Measurements from ENCODE around the gene IL4I1. TPM values are rescaled to one million over a fixed set of nuclear protein-coding genes. Genes with fewer than 3 reads are reported as not detected.
A peak's percentile ranks its signal among the peaks of the same experiment; 100 is the strongest.

Gene IL4I1
- total and polyA plus RNA-seq, 10 donors = 1.1 to 20.2 (median 4.8) TPM

GRCh38 chr19:49888510-49888824, 8.2 kb downstream of the IL4I1 start:
- intact Hi-C loops (cut with DNase I; ENCODE audit: low total_unique reads) = no loop called here
- no peaks in the 10 kb centered on the region for H3K9me3 ChIP-seq
- peaks cover 0 to 41% (median 24%) of the 10 kb centered on the region in 6 donors for H3K4me1 ChIP-seq
- H3K4me3 ChIP-seq = no peak overlapping the region
- H3K27me3 ChIP-seq (replicated peaks in 1 of 7) = peaks cover 0 to 10% (median 0%) of the 10 kb centered on the region in 7 donors
- 78 to 94% (median 93%) methylated on average over 6 to 18 of the region's 18 CpGs for WGBS, 5 donors
- H3K27ac ChIP-seq = no peak overlapping the region
- peaks cover 0 to 60% (median 24%) of the 10 kb centered on the region in 6 donors for H3K36me3 ChIP-seq
- no peak for DNase-seq
- TF ChIP-seq CTCF (IDR thresholded peaks at IDR 0.05 in 8 of 11, conservative IDR thresholded peaks at IDR 0.05 in 3 of 11) = no peak

- Histone ChIP-seq H3K4me1 (peaks cover 0 to 41% (median 24%) of the 10 kb centered on the region in 6 donors), H3K9me3 (no peaks in the 10 kb centered on the region), H3K27ac (peak overlapping the region in 3 of 8 donors; percentile 7 to 43 (median 21)), H3K36me3 (peaks cover 0 to 66% (median 30%) of the 10 kb centered on the region in 6 donors), H3K4me3 (no peak overlapping the region), H3K27me3 (replicated peaks in 1 of 7) (peaks cover 0 to 10% (median 0%) of the 10 kb centered on the region in 7 donors)
- peak; percentile 73 for DNase-seq
- 74 to 91% (median 87%) methylated on average over 44 to 54 of the region's 54 CpGs for WGBS, 5 donors
- intact Hi-C loops (cut with DNase I; ENCODE audit: low total_unique reads) = no loop called here
- TF ChIP-seq POLR2AphosphoS5 (IDR thresholded peaks at IDR 0.05) (peak in 2 of 3 donors; percentile 32 to 48), CTCF (IDR thresholded peaks at IDR 0.05 in 8 of 11, conservative IDR thresholded peaks at IDR 0.05 in 3 of 11) (no peak)
Observed at GRCh38 chr19:49887665-49888509, 8.8 kb downstream of the IL4I1 start.

GRCh38 chr19:49887037-49887664, 9.5 kb downstream of the IL4I1 start:
- no peaks in the 10 kb centered on the region for H3K9me3 ChIP-seq
- intact Hi-C loops (cut with DNase I; ENCODE audit: low total_unique reads) = no loop called here
- peaks cover 0 to 73% (median 37%) of the 10 kb centered on the region in 6 donors for H3K36me3 ChIP-seq
- WGBS, 5 donors = 53 to 76% (median 70%) methylated on average over 17 to 23 of the region's 23 CpGs
- H3K27ac ChIP-seq = peak overlapping the region in 6 of 8 donors; percentile 7 to 48 (median 20)
- H3K4me1 ChIP-seq = peaks cover 0 to 41% (median 24%) of the 10 kb centered on the region in 6 donors
- TF ChIP-seq POLR2AphosphoS5 (IDR thresholded peaks at IDR 0.05) (peak in 2 of 3 donors; percentile 12 to 48), POLR2A (IDR thresholded peaks at IDR 0.05) (no peak)
- no peak for DNase-seq
- peaks cover 0 to 10% (median 0%) of the 10 kb centered on the region in 7 donors for H3K27me3 ChIP-seq (replicated peaks in 1 of 7)
- no peak overlapping the region for H3K4me3 ChIP-seq

- H3K4me3 ChIP-seq = no peak overlapping the region
- TF ChIP-seq POLR2A (IDR thresholded peaks at IDR 0.05) = no peak
- no peak for TF ChIP-seq CTCF (IDR thresholded peaks at IDR 0.05 in 8 of 11, conservative IDR thresholded peaks at IDR 0.05 in 3 of 11)
- TF ChIP-seq POLR2AphosphoS5 (IDR thresholded peaks at IDR 0.05) = no peak
- H3K27me3 ChIP-seq (replicated peaks in 1 of 7) = no peaks in the 10 kb centered on the region
- H3K36me3 ChIP-seq = peaks cover 9 to 97% (median 61%) of the 10 kb centered on the region in 6 donors
- no peak overlapping the region for H3K27ac ChIP-seq
- H3K4me1 ChIP-seq = peaks cover 0 to 28% (median 15%) of the 10 kb centered on the region in 6 donors
- intact Hi-C loops (cut with DNase I; ENCODE audit: low total_unique reads) = no loop called here
- no peak for DNase-seq
- 83 to 95% (median 93%) methylated on average over 3 of the region's 3 CpGs for WGBS, 5 donors
- no peaks in the 10 kb centered on the region for H3K9me3 ChIP-seq
Observed at GRCh38 chr19:49884760-49885159, 11.9 kb downstream of the IL4I1 start.
